ENCODE data around the gene NOTCH1.

NOTCH1 gene

DNA sequence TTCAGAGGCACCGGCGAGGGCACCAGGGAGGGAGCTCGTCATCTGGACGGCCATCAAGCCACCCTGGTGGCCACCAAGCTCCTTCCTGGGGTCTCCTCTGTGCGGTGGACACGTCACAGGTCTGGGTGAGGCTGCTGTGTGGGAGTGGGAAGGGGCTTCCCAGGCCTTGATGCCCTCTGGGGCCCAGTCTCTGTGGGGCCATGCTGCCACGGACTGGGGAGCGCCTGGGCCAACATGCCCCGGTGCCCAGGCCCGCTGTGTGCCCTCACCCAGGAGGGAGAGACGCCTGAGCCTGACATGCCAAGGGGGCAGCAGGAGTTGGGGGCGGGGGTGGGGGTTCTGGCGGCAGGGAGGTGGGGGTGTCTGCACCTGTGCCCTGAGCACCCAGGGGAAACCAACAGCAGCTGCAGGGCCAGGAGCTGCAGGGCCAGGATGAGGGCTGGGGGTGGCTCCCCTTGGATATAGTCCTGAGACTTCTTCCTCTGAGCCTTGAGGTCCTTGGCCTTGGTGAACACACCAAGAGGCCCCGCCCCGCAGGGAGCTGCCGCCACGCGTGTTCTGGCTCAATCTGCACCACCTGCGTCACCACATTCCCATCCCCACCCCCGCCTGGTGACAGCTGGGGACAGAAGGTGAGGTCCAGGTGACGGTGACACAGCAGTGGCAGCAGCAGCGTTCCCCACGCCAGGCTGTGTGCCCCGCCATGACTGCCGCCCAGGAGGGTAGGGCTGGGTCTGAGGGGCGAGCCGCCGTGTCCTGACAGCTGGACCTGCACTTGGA lies 47.7 kb downstream of the NOTCH1 start:
- no peak for DNase-seq

DNA sequence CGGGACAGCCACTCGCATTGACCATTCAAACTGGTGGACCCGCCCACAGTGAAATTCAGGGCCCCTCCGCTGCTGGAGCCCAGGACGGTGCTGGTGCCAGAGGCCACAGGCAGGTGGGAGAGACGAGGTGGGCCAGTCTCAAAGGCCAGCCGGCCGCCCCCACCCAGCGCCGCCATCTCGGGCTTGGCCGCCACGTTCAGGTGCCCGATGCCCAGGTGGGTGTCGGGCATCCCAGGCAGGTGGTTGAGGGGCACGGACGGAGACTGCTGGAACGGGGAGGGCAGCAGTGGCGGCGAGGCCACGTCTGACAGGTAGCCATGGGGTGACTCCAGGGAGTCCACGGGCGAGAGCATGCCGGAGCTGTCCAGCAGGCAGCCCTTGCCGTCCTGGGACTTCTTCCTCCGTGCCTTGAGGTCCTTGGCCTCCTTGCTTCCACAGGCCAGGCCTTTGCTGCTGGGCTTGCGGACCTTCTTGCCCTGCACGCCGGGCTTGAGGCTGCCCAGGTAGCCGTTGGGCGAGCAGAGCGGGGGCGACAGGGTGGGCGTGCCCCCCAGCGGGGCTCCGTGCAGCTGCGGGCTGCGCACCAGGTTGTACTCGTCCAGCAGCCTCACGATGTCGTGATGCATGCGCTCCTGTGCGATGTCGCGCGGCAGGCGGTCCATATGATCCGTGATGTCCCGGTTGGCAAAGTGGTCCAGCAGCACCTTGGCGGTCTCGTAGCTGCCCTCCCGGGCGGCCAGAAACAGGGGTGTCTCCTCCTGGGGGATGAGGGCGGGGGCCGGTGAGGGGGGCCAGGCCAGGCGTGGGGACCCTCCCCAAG lies 48.8 kb downstream of the NOTCH1 start:
- DNase-seq: no peak

DNA sequence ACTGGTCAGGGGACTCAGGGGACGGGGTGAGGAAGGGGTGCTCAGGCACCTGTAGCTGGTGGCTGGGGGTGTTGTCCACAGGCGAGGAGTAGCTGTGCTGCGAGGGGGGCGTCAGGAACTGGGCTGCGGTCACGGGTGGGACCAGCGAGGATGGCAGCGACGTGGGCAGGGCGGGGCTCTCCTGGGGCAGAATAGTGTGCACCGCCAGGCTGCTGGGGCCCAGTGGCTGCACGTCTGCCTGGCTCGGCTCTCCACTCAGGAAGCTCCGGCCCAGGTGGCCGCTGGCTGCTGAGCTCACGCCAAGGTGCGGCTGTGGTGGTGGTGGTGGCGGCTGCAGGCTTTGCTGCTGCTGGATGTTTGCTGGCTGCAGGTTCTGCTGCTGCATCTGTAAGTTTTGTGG lies 49.7 kb downstream of the NOTCH1 start:
- DNase-seq: no peak

DNA sequence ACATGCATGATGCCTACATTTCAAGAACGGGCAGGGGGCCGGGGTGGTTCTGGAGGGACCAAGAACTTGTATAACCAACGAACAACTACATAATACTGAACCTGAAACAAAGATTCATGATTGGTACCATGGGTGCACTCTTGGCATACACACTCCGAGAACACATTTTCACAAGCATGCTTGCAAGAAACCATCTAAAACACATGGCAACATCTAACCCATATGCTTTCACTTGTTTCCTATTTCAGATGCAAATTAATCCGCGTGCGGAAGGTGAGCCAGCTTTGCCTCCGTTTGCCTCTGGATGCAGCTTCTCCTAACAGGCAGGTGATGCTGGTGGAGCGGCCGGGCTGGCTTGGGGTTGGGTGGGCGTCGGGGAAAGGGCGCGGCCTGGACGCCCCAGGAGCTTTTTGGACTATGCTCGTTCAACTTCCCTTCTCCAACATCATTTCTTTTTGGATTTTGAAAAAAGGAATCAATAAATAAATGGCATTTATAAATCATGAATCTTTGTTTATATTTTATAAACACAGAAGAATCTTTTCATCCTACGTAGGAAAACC lies 50.5 kb downstream of the NOTCH1 start:
- DNase-seq: no peak

DNA sequence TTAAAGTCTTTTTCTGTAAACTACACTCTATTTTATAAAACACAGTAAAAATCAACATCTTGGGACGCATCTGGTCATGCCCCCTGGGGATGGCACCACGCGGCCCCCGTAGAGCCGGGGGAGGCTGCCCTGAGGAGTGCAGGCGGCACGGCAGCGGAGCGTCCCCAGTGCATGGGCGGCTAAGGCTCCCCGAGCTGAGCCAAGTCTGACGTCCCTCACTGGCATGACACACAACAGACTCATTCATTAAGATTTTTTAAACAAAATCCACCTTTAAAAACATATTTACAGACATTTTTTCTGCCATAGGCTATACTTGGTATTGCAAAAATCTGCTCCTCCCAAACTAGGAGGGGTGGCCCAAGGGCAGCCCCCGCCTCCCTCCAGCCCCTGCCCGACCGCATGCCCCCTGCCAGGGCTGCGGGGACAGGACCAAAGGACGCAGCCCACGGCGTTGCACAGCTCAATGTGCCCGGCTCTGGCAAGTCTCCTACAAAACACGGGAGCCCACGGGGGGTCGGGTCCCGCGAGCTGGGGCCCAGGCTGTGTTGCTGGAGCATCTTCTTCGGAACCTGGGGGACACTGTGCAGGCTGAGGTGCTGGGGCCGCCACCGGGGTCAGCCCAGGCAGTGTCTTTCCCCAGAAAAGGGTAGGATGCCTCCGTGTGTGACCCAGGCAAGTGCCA lies 51.2 kb downstream of the NOTCH1 start:
- no peak for DNase-seq

DNA sequence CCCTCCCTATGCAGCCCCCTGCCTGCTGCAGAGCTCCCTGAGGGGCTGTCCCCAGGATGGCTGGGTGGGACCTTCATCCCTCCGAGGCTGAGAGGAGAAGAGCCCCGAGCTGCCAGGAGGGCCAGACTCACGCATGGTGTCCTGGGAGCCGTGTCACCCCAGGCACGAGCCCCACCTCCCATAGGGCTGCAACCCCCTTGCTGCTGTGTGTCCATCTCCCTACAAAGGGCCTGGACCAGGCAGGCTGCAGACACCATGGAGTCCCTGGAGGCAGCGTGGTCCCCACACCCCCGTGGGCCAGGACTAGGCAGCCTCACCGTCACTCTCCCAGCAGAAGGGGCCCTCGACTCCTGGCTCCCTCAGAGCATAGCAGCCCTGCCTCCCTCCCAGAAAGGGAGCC lies 51.8 kb downstream of the NOTCH1 start:
- DNase-seq: no peak

DNA sequence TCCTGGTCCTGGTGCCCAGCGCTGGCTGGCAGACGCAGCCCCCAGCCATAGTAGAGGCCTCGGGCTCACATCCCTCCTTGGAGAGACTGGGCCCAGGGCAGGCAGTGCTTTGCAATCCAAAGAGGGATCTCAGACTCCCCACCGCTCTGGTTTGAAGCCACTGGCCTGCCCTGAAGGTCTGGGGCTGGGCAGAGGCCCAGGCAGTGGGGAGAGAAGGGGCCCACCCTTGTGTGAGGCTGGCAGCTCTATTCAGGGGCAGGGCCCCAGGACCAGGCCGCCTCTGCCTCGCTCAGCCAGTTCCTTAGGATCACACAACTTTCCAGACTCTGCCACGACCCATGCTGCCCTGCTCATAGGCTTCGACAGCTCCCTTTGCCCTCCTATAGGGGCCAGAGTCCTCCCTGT lies 52.3 kb downstream of the NOTCH1 start:
- no peak for DNase-seq

DNA sequence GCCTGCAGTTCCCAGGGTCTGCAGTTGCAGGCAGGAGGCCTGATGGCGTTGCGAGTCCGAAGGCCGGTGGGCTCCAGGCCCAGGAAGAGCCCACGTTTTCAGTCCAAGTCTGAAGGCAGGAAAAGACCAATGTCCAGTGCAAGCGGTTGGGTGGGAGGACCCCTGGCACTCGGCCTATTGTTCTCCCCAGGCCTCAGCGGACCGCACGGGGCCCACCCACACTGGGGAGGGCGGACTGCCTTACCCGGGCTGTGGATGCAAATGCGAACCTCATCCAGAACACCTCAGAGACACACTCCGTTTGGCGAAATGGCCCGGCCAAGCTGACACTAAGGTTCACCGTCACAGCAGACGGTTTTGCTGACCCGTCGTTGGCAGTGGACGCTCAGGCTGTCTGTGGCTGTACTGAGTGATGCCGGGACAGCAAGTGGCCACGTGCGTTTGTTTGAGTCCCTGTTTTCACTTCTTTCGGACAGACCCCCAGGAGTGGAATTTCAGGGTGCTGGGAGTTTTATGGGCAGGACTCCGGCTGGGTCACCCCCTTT lies 52.8 kb downstream of the NOTCH1 start:
- DNase-seq: no peak

DNA sequence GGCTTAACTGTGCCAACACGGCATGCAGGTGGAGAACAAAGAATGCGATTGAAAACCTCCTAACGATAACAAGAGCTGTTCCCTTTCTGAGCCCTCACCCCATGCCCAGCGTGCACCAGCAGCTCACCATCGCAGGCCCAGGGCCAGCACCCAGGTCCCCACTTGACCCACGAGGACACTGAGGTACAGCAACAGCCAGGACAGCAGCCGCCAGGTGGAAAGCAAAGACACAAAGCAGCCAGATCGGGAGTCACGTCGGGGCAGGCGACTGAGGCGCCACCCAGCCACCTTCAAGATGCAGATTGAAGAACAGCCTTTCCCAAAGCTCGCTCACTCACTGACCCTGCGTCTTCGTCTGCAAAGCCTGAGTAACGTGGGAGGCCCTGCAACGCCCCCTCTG lies 56.1 kb downstream of the NOTCH1 start:
- DNase-seq: no peak

DNA sequence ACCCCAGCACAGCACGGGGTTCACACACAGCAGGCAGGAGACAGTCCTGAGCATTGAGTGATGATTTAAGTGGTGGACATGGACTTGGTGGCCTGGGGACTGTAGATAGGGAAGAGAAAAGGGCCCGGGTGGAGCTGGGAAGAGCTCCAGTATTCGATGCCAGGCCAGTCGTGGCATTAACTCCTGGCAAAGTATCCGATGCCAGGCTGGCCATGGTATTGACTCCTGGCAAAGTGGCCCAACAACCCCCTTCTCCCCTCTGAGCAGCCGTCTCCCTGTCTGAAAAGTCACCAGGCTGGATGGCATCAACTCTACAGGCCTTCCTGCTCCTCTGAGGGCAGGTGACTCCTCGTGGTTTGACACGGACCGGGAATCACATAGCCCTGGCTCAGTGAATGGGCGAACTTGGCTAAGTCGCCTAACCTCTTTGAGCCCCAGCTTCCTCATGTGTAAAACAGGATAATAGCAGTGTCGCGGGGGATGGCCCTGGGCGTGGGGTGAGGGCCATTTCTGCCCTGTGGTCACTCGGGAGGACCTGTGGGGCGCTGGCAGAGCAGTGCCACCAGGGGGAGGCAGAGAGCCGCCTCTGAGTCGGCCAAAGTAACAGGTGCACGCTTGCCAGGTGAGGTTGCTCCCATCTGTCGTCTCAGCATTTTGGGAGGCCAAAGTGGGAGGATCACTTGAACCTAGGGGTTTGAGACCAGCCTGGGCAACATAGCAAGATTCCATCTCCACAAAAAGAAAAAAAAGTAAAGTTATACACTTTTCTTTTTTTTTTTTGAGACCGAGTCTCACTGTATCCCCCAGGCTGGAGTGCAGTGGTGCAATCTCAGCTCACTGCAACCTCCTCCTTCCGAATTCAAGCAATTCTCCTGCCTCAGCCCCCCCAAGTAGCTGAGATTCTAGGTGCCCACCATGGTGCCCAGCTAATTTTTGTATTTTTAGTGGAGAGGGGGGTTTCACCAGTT lies 57.3 kb downstream of the NOTCH1 start:
- peak; percentile 66 to 75 for DNase-seq

DNA sequence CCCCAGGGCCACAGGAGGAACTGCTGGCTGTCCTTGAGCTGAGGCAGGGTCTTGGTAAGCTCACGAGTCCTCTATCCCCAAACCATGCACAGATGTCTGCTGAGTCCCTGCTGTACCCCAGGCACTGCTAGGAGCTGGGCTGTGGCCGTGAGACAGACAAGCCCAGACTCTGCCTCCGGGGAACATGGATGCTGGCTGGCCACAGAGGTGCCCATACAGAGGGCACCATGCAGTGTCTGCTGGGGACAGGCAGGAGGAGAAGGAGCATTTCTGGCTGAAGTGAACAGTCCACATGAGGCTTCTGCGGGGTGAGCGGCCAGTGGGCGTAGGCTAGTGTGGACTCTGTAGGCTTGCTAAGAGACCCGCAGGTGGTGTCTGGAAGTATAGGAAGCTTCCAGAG lies 58.2 kb downstream of the NOTCH1 start:
- DNase-seq: no peak

DNA sequence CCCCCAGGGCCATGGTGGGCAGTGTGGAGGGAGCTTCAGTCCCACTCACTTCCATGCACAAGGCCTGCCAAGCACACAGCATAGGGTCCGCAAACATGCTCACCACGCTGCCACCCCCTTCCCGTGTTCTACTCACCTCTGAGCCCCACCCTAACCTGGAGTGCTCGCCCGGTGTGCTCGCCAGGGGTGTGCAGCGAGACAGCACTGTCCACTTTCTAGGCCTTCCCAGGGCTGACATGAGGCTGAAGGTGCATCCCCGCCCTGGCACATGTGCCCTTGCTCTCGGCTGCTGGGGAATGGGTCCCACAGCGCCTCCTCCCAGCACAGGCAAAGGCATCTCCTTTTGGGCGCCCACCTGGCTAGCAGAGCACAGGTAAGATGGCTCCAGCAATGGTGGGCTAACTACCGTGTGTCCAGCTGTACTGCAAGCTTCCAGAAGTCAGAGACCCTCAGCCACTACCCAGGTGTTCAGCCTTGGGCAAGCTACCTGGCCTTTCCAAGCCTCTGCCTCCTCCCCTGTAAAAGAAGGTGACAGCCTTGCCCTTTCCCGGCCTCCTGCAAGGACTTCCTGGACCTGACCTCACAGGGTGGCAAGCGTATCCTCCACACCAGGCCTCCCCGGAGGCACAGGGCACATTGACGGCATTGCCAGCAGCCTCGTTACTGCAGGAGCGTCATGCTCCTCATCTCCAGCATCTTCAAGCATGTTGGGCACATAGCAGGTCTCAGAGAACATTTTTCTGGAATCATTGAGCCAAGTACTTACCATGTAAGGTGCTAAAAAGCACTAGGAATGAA lies 58.8 kb downstream of the NOTCH1 start:
- no peak for DNase-seq

DNA sequence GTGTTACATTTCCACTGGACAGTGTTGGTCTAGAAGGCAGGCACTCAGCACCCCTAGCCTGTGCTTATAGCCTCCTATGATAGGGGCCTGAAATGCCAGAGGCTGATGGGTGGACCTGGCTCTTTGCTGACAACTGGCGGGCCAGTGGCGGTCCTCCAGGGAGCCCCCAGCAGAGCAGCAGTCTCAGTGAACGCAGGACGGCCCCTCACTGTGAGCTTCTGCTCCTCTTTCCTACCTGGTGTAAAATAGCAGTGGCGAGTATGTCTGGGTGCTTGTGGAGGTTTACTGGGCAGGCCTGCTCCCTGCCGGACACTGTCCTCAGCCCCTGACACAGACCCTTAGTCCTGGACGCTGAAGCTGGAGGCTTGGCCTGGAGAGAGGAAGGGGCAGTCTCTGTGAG lies 59.7 kb downstream of the NOTCH1 start:
- DNase-seq: no peak

DNA sequence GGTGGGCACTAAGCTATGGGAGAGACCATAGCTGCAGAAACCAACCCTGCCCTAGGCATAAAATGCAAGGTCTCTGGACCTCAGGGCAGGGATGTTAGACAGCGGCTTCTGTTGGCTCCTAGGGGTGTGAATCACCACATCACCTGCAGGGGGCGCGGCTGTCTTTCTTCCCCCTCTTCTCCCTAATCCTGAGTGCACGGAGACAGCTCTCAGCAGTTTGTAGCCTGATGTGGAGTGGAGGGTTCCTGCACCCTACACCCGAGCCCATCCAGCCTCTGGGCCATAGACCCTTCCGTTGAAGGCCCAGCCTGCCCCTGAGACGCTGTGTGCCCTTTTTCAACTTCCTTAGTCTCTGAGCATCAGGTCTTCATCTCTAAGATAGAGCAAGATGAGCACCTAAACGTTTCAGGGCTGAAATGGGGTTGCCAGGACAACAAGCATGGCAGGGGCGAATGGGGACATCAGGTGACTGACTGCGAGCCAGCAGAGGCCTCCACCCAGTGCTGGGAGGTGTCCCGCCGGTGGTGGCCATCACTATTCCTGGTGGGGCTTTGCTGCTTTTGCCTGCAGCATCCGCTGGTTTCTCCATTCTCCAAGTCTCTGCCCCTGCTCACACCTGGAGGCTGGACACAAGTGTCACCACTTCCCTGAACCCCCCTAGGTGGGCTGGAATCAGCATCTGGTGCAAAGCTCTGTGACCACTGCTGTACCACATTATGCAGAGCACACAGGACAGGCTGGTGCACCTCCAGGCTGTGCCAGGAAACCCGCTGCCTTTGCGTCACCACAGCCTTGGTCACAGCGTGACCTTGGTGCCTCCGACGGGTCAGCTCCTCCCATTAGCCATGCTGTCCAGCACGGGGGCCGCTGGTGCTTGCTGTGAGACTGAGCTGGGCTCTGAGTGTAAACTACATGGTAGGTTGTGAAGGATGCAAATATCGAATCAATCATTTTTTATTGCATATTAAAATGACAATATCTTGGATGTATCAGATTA lies 60.5 kb downstream of the NOTCH1 start:
- peak; percentile 74 to 80 for DNase-seq

DNA sequence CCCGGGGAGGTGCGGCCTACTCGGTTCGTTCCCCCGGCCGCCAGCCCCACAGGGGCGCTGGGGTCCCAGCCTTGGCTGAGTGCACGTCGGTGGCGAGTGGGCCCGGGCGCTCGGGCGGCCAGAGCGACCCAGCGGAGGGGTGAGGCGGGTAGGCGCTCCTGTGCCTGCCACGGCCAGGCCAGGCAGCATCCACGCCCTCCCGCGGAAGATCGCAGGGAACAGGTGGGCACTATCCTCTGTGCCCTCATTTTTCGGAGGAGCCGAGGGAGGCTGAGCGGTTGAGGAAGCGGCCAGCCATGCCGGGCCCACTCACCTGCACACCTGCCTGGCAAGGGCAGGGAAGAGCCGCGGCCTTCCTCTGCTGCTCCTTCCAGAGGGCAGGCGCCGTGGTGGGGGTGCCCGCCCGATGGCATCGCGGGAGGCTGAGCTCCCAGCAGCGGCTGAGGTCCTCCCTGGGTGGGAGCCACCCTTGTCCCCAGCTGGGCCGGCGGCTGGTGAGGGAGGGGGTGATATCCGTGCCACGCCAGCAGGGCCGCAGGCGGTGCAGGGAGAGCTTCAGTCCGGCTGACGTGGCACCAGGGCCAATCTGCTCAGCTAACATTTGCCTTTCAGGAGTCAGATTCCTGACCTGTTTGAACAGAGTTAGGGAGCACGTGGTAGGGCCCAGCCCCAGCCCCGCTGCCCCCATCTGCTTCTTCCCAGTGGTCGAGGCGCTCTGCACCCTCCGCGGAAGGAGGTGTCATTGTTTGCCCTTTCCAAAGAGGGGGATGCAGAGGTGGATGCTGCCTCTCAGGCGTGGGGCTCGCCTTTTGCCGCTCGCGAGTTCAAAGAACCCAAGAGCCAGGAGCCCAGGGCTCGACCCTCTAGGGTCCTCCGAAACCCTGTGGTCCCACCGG lies 61.4 kb downstream of the NOTCH1 start:
- peak in 1 of 2 experiments; percentile 6 for DNase-seq

DNA sequence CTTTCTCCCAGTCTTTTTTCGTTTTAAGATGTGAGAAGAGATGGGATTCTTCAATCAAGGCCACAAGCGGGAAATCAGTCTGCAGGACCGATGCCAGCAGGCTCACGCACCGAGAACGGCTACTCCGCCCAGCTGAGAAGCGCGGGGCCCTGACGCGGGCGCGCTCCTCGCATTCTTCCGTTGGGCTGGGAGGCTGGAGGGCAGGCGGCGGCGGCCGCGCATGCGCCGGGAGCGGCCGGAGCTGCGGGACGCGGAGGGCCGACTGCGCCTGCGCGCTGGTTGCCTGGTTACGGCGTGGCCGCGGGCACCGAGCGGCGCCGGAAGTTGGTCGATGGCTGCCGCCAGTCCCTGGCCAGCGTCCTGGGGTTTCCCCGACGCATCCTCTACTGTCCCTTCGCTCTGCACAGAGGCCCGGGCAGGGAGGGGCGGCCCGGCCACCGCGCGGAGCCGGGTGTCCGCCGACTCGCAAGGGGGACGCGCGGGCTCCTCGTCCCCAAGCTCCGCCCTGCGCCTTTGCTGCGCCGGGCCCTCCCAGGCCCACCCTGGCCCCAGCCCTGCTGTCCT lies 62.2 kb downstream of the NOTCH1 start:
- DNase-seq: peak; percentile 89 to 97

DNA sequence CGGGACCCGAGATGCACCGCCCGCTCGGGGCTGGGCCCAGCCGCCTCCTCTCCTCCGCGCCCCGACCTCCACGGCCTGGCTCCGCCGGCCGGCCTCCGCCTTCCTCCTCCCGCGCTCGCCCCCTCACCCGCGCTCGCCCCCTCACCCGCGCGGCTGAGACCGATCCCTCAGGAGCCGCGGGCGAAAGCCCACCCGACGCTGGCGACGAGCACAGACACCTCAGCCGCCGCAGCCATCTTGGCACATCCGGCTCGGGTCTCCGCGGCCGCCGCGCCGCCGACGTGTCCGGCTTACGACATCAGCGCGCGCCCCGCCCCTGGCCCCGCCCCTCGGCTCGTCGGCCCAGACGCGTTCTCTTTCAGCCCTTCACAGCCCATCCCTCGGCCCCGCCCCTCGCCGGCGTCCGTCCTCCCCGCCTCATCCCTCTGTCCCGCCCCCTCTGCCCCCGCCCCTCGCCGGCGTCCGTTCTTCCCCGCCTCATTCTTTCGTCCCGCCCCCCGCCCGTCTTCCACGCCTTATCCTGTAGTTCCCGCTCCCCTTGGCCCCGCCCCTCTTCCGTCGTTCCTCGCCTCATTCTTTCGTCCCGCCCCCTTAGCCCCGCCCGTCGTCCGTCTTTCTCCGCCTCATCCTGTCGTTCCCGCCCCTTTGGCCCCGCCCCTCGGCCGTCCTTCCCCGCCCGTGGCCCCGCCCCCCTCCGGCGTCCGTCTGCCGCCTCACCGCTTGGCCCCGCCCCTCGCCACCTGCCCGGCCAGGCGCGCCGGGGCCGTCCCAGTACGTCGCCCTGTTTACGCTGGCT lies 62.9 kb downstream of the NOTCH1 start, which contains the start of gene SEC16A:
Gene SEC16A (minus strand): TSS at position 248 of the 796 bp plus-strand sequence. CDS start 5,425 bp downstream, outside the sequence.
- peak; percentile 98 to 100 for DNase-seq

Data from stimulated activated CD4-positive, alpha-beta T cell treated with anti-CD3 and anti-CD28 coated beads, Interleukin-4, amount 100 ng/mL, for 4 hours (primary cell).